ENCODE measurements around the gene AMIGO1.

DNA sequence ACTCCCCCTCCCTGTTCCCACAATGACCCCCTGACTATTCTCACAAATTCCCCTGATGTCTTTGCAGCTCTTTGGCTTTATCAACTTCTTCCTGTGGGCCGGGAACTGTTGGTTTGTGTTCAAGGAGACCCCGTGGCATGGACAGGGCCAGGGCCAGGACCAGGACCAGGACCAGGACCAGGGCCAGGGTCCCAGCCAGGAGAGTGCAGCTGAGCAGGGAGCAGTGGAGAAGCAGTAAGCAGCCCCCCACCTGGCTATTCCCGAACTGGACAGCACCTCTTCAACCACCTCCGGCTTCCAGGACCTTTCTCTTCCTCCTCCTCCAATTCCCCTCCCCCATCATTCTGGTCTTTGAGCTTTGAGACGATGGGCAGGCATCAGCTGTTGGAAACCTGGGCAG is 30.2 kb downstream of the AMIGO1 start:
- TF ChIP-seq, protein P1, sequence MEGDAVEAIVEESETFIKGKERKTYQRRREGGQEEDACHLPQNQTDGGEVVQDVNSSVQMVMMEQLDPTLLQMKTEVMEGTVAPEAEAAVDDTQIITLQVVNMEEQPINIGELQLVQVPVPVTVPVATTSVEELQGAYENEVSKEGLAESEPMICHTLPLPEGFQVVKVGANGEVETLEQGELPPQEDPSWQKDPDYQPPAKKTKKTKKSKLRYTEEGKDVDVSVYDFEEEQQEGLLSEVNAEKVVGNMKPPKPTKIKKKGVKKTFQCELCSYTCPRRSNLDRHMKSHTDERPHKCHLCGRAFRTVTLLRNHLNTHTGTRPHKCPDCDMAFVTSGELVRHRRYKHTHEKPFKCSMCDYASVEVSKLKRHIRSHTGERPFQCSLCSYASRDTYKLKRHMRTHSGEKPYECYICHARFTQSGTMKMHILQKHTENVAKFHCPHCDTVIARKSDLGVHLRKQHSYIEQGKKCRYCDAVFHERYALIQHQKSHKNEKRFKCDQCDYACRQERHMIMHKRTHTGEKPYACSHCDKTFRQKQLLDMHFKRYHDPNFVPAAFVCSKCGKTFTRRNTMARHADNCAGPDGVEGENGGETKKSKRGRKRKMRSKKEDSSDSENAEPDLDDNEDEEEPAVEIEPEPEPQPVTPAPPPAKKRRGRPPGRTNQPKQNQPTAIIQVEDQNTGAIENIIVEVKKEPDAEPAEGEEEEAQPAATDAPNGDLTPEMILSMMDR (IDR thresholded peaks at IDR 0.05), result no peak
- TF ChIP-seq POLR2A (IDR thresholded peaks at IDR 0.05) (no peak), EP300 (IDR thresholded peaks at IDR 0.05) (no peak)
